ENCODE measurements around the gene ORC4.

The ORC4 gene

GRCh38 chr2:148039783-148040182 lies 19.2 kb upstream of the ORC4 start:
- Histone ChIP-seq H3K27ac (ENCODE audit: low read depth, low read length) (no peak overlapping the region), H3K36me3 (ENCODE audit: insufficient read depth, low read length) (no peaks in the 10 kb centered on the region), H3K4me1 (ENCODE audit: insufficient read depth, low read length) (peaks cover 25% of the 10 kb centered on the region), H3K4me3 (ENCODE audit: low read depth in 1 of 2, low read length in 2 of 2) (no peak overlapping the region), H3K27me3 (ENCODE audit: control insufficient read depth in 1 of 2, insufficient read depth in 2 of 2, low read length in 2 of 2) (no peaks in the 10 kb centered on the region), H3K9me3 (ENCODE audit: low read length) (no peaks in the 10 kb centered on the region), H3K9ac (ENCODE audit: low read length) (no peak overlapping the region)

GRCh38 chr2:148032215-148032614 lies 11.7 kb upstream of the ORC4 start:
- no peak overlapping the region for H3K4me3 ChIP-seq (ENCODE audit: low read depth in 1 of 2, low read length in 2 of 2)
- H3K36me3 ChIP-seq (ENCODE audit: insufficient read depth, low read length), result no peaks in the 10 kb centered on the region
- no peak overlapping the region for H3K27ac ChIP-seq (ENCODE audit: low read depth, low read length)
- no peak overlapping the region for H3K9ac ChIP-seq (ENCODE audit: low read length)
- H3K4me1 ChIP-seq (ENCODE audit: insufficient read depth, low read length), result peaks cover 46% of the 10 kb centered on the region
- H3K27me3 ChIP-seq (ENCODE audit: control insufficient read depth in 1 of 2, insufficient read depth in 2 of 2, low read length in 2 of 2), result no peaks in the 10 kb centered on the region
- H3K9me3 ChIP-seq (ENCODE audit: low read length), result no peaks in the 10 kb centered on the region

- Histone ChIP-seq H3K27me3 (ENCODE audit: control insufficient read depth in 1 of 2, insufficient read depth in 2 of 2, low read length in 2 of 2) (no peaks in the 10 kb centered on the region), H3K36me3 (ENCODE audit: insufficient read depth, low read length) (no peaks in the 10 kb centered on the region), H3K4me1 (ENCODE audit: insufficient read depth, low read length) (peaks cover 45% of the 10 kb centered on the region), H3K4me3 (ENCODE audit: low read depth in 1 of 2, low read length in 2 of 2) (no peak overlapping the region), H3K27ac (ENCODE audit: low read depth, low read length) (no peak overlapping the region), H3K9ac (ENCODE audit: low read length) (no peak overlapping the region), H3K9me3 (ENCODE audit: low read length) (no peaks in the 10 kb centered on the region)
These were observed 10.6 kb upstream of the ORC4 start for GRCh38 chr2:148031152-148031551.

GRCh38 chr2:148028781-148029180 lies 8.2 kb upstream of the ORC4 start:
- Histone ChIP-seq H3K9ac (ENCODE audit: low read length) (no peak overlapping the region), H3K36me3 (ENCODE audit: insufficient read depth, low read length) (no peaks in the 10 kb centered on the region), H3K27me3 (ENCODE audit: control insufficient read depth in 1 of 2, insufficient read depth in 2 of 2, low read length in 2 of 2) (no peaks in the 10 kb centered on the region), H3K9me3 (ENCODE audit: low read length) (no peaks in the 10 kb centered on the region), H3K4me3 (ENCODE audit: low read depth in 1 of 2, low read length in 2 of 2) (no peak overlapping the region), H3K4me1 (ENCODE audit: insufficient read depth, low read length) (peaks cover 46% of the 10 kb centered on the region), H3K27ac (ENCODE audit: low read depth, low read length) (no peak overlapping the region)

GRCh38 chr2:148027822-148028221 lies 7.3 kb upstream of the ORC4 start:
- H3K4me1 ChIP-seq (ENCODE audit: insufficient read depth, low read length), result peaks cover 43% of the 10 kb centered on the region
- H3K9me3 ChIP-seq (ENCODE audit: low read length), result no peaks in the 10 kb centered on the region
- H3K27ac ChIP-seq (ENCODE audit: low read depth, low read length), result no peak overlapping the region
- no peaks in the 10 kb centered on the region for H3K36me3 ChIP-seq (ENCODE audit: insufficient read depth, low read length)
- no peaks in the 10 kb centered on the region for H3K27me3 ChIP-seq (ENCODE audit: control insufficient read depth in 1 of 2, insufficient read depth in 2 of 2, low read length in 2 of 2)
- no peak overlapping the region for H3K9ac ChIP-seq (ENCODE audit: low read length)
- H3K4me3 ChIP-seq (ENCODE audit: low read depth in 1 of 2, low read length in 2 of 2), result no peak overlapping the region

- Histone ChIP-seq H3K9me3 (ENCODE audit: low read length) (no peaks in the 10 kb centered on the region), H3K4me3 (ENCODE audit: low read depth in 1 of 2, low read length in 2 of 2) (no peak overlapping the region), H3K27me3 (ENCODE audit: control insufficient read depth in 1 of 2, insufficient read depth in 2 of 2, low read length in 2 of 2) (no peaks in the 10 kb centered on the region), H3K36me3 (ENCODE audit: insufficient read depth, low read length) (no peaks in the 10 kb centered on the region), H3K27ac (ENCODE audit: low read depth, low read length) (no peak overlapping the region), H3K4me1 (ENCODE audit: insufficient read depth, low read length) (peaks cover 40% of the 10 kb centered on the region), H3K9ac (ENCODE audit: low read length) (no peak overlapping the region)
These were observed 6.0 kb upstream of the ORC4 start for GRCh38 chr2:148026573-148026972.

- Histone ChIP-seq H3K9me3 (ENCODE audit: low read length) (no peaks in the 10 kb centered on the region), H3K27ac (ENCODE audit: low read depth, low read length) (no peak overlapping the region)
These were observed 3.3 kb upstream of the ORC4 start for GRCh38 chr2:148023861-148024260.

GRCh38 chr2:148022882-148023281 lies 2.3 kb upstream of the ORC4 start:
- Histone ChIP-seq H3K36me3 (ENCODE audit: insufficient read depth, low read length) (no peaks in the 10 kb centered on the region), H3K9ac (ENCODE audit: low read length) (no peak overlapping the region), H3K4me3 (ENCODE audit: low read depth in 1 of 2, low read length in 2 of 2) (no peak overlapping the region), H3K27ac (ENCODE audit: low read depth, low read length) (no peak overlapping the region), H3K27me3 (ENCODE audit: control insufficient read depth in 1 of 2, insufficient read depth in 2 of 2, low read length in 2 of 2) (no peaks in the 10 kb centered on the region), H3K9me3 (ENCODE audit: low read length) (no peaks in the 10 kb centered on the region), H3K4me1 (ENCODE audit: insufficient read depth, low read length) (peaks cover 14% of the 10 kb centered on the region)

More at GRCh38 chr2:148023861-148024260, 3.3 kb upstream of the ORC4 start:
- no peak overlapping the region for H3K4me3 ChIP-seq (ENCODE audit: low read depth in 1 of 2, low read length in 2 of 2)
- H3K9ac ChIP-seq (ENCODE audit: low read length), result no peak overlapping the region
- peaks cover 22% of the 10 kb centered on the region for H3K4me1 ChIP-seq (ENCODE audit: insufficient read depth, low read length)
- H3K27me3 ChIP-seq (ENCODE audit: control insufficient read depth in 1 of 2, insufficient read depth in 2 of 2, low read length in 2 of 2), result no peaks in the 10 kb centered on the region
- no peaks in the 10 kb centered on the region for H3K36me3 ChIP-seq (ENCODE audit: insufficient read depth, low read length)

GRCh38 chr2:148022351-148022750 lies 1.8 kb upstream of the ORC4 start:
- H3K4me1 ChIP-seq (ENCODE audit: insufficient read depth, low read length), result peaks cover 13% of the 10 kb centered on the region
- peak overlapping the region; percentile 90 to 94 for H3K4me3 ChIP-seq (ENCODE audit: low read depth in 1 of 2, low read length in 2 of 2)
- H3K36me3 ChIP-seq (ENCODE audit: insufficient read depth, low read length), result no peaks in the 10 kb centered on the region
- H3K27ac ChIP-seq (ENCODE audit: low read depth, low read length), result peak overlapping the region; percentile 89
- peak overlapping the region; percentile 90 for H3K9ac ChIP-seq (ENCODE audit: low read length)
- H3K9me3 ChIP-seq (ENCODE audit: low read length), result no peaks in the 10 kb centered on the region
- H3K27me3 ChIP-seq (ENCODE audit: control insufficient read depth in 1 of 2, insufficient read depth in 2 of 2, low read length in 2 of 2), result no peaks in the 10 kb centered on the region

GRCh38 chr2:148021886-148022285 lies 1.3 kb upstream of the ORC4 start:
- Histone ChIP-seq H3K4me3 (ENCODE audit: low read depth in 1 of 2, low read length in 2 of 2) (peak overlapping the region; percentile 90 to 94), H3K27me3 (ENCODE audit: control insufficient read depth in 1 of 2, insufficient read depth in 2 of 2, low read length in 2 of 2) (no peaks in the 10 kb centered on the region), H3K27ac (ENCODE audit: low read depth, low read length) (peak overlapping the region; percentile 89), H3K36me3 (ENCODE audit: insufficient read depth, low read length) (no peaks in the 10 kb centered on the region), H3K9ac (ENCODE audit: low read length) (peak overlapping the region; percentile 90), H3K4me1 (ENCODE audit: insufficient read depth, low read length) (peaks cover 13% of the 10 kb centered on the region), H3K9me3 (ENCODE audit: low read length) (no peaks in the 10 kb centered on the region)

- Histone ChIP-seq H3K9ac (ENCODE audit: low read length) (peak within 1 kb of the TSS; percentile 96), H3K27ac (ENCODE audit: low read depth, low read length) (peak within 1 kb of the TSS; percentile 94), H3K9me3 (ENCODE audit: low read length) (no peaks in the 10 kb centered on the region), H3K27me3 (ENCODE audit: control insufficient read depth in 1 of 2, insufficient read depth in 2 of 2, low read length in 2 of 2) (no peaks in the 10 kb centered on the region), H3K36me3 (ENCODE audit: insufficient read depth, low read length) (no peaks in the 10 kb centered on the region), H3K4me3 (ENCODE audit: low read depth in 1 of 2, low read length in 2 of 2) (peak within 1 kb of the TSS; percentile 94 to 97), H3K4me1 (ENCODE audit: insufficient read depth, low read length) (peaks cover 10% of the 10 kb centered on the region)
These were observed 723 bp upstream of the ORC4 start, which contains the start of gene MBD5 for GRCh38 chr2:148021059-148021861. MBD5 (plus strand) TSS chr2:148021091.

- Histone ChIP-seq H3K4me1 (ENCODE audit: insufficient read depth, low read length) (no peaks in the 10 kb centered on the region), H3K9ac (ENCODE audit: low read length) (no peak overlapping the region), H3K27ac (ENCODE audit: low read depth, low read length) (no peak overlapping the region), H3K27me3 (ENCODE audit: control insufficient read depth in 1 of 2, insufficient read depth in 2 of 2, low read length in 2 of 2) (no peaks in the 10 kb centered on the region), H3K9me3 (ENCODE audit: low read length) (no peaks in the 10 kb centered on the region), H3K4me3 (ENCODE audit: low read depth in 1 of 2, low read length in 2 of 2) (no peak overlapping the region), H3K36me3 (ENCODE audit: insufficient read depth, low read length) (no peaks in the 10 kb centered on the region)
These were observed 5.9 kb downstream of the ORC4 start for GRCh38 chr2:148014616-148015015.
